Heart left ventricle (tissue), 13 donors: ENCODE results near the gene ASIC4.

Source experiments
- POLR2A ChIP-seq, 2 donors: fragments of 450-650 bp; IDR thresholded peaks; one replicate each; pipeline ENCODE4 v1.6.1; 2017; ENCODE audit warnings: antibody characterized with exemption in 2 of 2, mild to moderate bottlenecking in 2 of 2, moderate library complexity in 2 of 2
- TF ChIP-seq, protein P1 (sequence below), 12 donors: fragments of 200-600 bp; sonication (generic) in 4 of 12; IDR thresholded peaks; one replicate each; pipeline versions ENCODE4 v1.5.0 to v1.8.0; 2018 to 2022; ENCODE audit warnings: antibody characterized with exemption in 12 of 12, mild to moderate bottlenecking in 5 of 12
- donor health status: ischemic (EF 13 %, LVEDD 7.1; RV severe dilation, severe dysfunction).
- donor health status: DM: no; HTN: yes; CAD: no.
- donor health status: DM: no; HTN: no; CAD: no.
- donor health status: ischemic (EF 25% LVEDD 6.9; RV normal size, moderate dysfunction).
- donor health status: ischemic (EF 25% LVEDD 5.7; RV mildly dilated, moderate dysfunction).
- donor health status: ischemic (EF 35%, LVEDD 5.7; RV mildly dilated, moderate dysfunction).
- donor health status: nonischemic (EF 11% LVEDD 7.7; RV severe dilation, severe dysfunction).
- donor health status: DM: yes; HTN: yes; CAD: no.
- donor health status: PGD.
- donor health status: ischemic (EF 29% LVEDD 5.4; RV normal size, mild dysfunction).
- donor health status: nonischemic (EF 23%, LVEDD 6.1; RV moderate dilation, normal function).

DNA sequence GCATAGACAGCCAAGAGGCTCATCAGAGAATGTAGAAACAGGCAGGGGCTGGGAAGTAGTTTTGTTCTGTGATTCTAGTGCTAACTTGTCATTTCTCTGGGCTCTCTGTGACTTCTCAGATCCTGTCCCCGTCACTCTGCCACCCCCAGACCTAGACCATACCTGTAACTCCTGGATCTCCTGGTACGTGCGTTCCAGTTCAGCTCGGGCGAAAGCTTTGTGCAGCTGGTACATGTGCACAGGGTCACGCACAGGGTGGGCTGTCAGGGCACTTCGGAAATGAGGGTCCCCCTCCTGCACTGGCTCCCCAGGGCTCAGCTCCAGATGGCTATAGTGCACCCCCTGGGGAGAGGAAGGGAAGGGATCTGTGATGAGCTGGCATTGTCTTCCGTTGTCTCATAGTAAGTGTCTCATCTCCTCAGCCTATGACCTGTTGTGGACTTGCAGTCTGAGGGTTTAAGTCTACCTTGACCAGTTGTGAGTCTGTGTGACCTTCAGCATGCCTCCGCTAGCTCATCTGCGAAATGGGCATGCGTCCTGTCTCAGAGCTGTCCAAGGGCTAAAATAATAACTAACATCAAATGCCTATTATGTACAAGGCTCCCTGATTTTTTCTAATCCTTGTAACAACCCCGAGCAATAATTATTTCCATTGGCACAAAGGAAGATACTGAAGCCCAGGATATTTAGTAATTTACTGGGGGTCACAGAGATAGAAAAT lies 26.7 kb downstream of the ASIC4 start:
- TF ChIP-seq, protein P1, sequence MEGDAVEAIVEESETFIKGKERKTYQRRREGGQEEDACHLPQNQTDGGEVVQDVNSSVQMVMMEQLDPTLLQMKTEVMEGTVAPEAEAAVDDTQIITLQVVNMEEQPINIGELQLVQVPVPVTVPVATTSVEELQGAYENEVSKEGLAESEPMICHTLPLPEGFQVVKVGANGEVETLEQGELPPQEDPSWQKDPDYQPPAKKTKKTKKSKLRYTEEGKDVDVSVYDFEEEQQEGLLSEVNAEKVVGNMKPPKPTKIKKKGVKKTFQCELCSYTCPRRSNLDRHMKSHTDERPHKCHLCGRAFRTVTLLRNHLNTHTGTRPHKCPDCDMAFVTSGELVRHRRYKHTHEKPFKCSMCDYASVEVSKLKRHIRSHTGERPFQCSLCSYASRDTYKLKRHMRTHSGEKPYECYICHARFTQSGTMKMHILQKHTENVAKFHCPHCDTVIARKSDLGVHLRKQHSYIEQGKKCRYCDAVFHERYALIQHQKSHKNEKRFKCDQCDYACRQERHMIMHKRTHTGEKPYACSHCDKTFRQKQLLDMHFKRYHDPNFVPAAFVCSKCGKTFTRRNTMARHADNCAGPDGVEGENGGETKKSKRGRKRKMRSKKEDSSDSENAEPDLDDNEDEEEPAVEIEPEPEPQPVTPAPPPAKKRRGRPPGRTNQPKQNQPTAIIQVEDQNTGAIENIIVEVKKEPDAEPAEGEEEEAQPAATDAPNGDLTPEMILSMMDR (IDR thresholded peaks at IDR 0.05) = no peak
- TF ChIP-seq POLR2A (IDR thresholded peaks at IDR 0.05) = no peak
